ENCODE data around the gene NUMBL. TPM values are rescaled to one million over a fixed set of nuclear protein-coding genes. Genes with fewer than 3 reads are reported as not detected.

The NUMBL gene
- total and polyA plus RNA-seq, 4 donors = 1.1 to 4.6 (median 2.7) TPM

DNA sequence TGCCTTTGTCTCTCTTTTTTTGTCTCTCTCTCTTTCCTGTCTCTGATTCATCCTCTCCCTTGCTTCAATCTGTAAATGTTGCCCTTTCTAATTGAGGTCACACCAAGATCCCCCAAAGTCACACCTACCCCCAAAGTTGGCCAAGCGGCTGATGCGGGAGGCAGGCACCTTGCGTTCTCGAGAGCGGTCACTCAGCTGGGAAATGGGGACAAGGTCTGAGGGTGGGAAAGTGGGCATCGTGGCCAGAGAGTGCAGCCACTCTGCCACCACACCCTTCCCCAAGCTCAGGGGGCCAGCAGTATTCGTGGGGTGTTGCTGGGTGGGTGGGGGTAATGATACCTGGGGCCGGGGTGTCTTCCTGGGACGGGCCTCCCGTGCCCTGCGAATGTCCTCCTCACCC is 23.5 kb upstream of the NUMBL start:
- H3K27me3 ChIP-seq (ENCODE audit: control insufficient read depth in 4 of 4, insufficient read depth in 4 of 4, low read length in 3 of 4) = no peaks in the 10 kb centered on the region
- H3K9me3 ChIP-seq (ENCODE audit: control insufficient read depth in 4 of 4, low read length in 3 of 4) = no peaks in the 10 kb centered on the region
- H3K4me3 ChIP-seq (ENCODE audit: low read depth in 1 of 3, low read length in 3 of 3) = no peak overlapping the region
- WGBS = 89% methylated on average over 11 of the region's 11 CpGs
- H3K27ac ChIP-seq (ENCODE audit: low read depth in 1 of 2, low read length in 2 of 2) = no peak overlapping the region
- H3K36me3 ChIP-seq (ENCODE audit: control insufficient read depth in 4 of 4, insufficient read depth in 3 of 4, low read depth in 1 of 4, low read length in 3 of 4) = peaks cover 0 to 17% (median 10%) of the 10 kb centered on the region in 4 donors
- H3K9ac ChIP-seq (ENCODE audit: low read depth in 1 of 2, low read length in 2 of 2) = no peak overlapping the region
- DNase-seq (ENCODE audit: low spot score) = no peak
- TF ChIP-seq, protein P1, sequence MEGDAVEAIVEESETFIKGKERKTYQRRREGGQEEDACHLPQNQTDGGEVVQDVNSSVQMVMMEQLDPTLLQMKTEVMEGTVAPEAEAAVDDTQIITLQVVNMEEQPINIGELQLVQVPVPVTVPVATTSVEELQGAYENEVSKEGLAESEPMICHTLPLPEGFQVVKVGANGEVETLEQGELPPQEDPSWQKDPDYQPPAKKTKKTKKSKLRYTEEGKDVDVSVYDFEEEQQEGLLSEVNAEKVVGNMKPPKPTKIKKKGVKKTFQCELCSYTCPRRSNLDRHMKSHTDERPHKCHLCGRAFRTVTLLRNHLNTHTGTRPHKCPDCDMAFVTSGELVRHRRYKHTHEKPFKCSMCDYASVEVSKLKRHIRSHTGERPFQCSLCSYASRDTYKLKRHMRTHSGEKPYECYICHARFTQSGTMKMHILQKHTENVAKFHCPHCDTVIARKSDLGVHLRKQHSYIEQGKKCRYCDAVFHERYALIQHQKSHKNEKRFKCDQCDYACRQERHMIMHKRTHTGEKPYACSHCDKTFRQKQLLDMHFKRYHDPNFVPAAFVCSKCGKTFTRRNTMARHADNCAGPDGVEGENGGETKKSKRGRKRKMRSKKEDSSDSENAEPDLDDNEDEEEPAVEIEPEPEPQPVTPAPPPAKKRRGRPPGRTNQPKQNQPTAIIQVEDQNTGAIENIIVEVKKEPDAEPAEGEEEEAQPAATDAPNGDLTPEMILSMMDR (IDR thresholded peaks at IDR 0.05; ENCODE audit: low read depth, low read length, missing input control) = no peak
- no peak for TF ChIP-seq TAF1 (conservative IDR thresholded peaks at IDR 0.05)
- peaks cover 7 to 39% (median 28%) of the 10 kb centered on the region in 4 donors for H3K4me1 ChIP-seq (ENCODE audit: control insufficient read depth in 4 of 4, insufficient read depth in 4 of 4, low read length in 3 of 4)

DNA sequence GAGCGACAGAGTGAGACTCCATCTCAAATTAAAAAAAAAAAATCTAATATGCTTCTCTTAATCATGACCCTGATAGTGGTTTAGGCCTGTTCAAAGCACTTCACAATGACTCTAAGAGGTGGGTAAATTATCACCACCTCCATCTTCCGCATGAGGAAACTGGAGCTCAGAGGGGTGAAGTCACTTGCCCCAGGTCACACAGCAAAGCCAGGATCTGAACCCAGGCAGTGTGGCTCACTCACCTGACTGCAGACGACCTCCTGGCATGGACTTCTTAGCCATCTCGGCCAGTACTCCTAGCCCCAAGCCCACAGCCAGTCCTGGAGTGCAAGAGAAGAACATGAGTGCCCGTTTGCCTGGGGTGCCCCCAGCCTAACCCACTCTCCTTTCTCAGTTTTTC is 19.4 kb upstream of the NUMBL start:
- H3K4me3 ChIP-seq (ENCODE audit: low read depth in 1 of 3, low read length in 3 of 3) = no peak overlapping the region
- peaks cover 2 to 7% (median 5%) of the 10 kb centered on the region in 4 donors for H3K4me1 ChIP-seq (ENCODE audit: control insufficient read depth in 4 of 4, insufficient read depth in 4 of 4, low read length in 3 of 4)
- H3K27me3 ChIP-seq (ENCODE audit: control insufficient read depth in 4 of 4, insufficient read depth in 4 of 4, low read length in 3 of 4) = no peaks in the 10 kb centered on the region
- 97% methylated on average over 5 of the region's 5 CpGs for WGBS
- DNase-seq (ENCODE audit: low spot score) = no peak
- H3K27ac ChIP-seq (ENCODE audit: low read depth in 1 of 2, low read length in 2 of 2) = no peak overlapping the region
- no peaks in the 10 kb centered on the region for H3K9me3 ChIP-seq (ENCODE audit: control insufficient read depth in 4 of 4, low read length in 3 of 4)
- peaks cover 12 to 35% (median 23%) of the 10 kb centered on the region in 4 donors for H3K36me3 ChIP-seq (ENCODE audit: control insufficient read depth in 4 of 4, insufficient read depth in 3 of 4, low read depth in 1 of 4, low read length in 3 of 4)
- TF ChIP-seq, protein P2, sequence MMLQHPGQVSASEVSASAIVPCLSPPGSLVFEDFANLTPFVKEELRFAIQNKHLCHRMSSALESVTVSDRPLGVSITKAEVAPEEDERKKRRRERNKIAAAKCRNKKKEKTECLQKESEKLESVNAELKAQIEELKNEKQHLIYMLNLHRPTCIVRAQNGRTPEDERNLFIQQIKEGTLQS (IDR thresholded peaks at IDR 0.05) = no peak
- TF ChIP-seq RAD21 (IDR thresholded peaks at IDR 0.05) (no peak), JUND (IDR thresholded peaks at IDR 0.05) (no peak), HNF4A (conservative IDR thresholded peaks at IDR 0.05) (no peak), GABPA (IDR thresholded peaks at IDR 0.05 in 1 of 2, conservative IDR thresholded peaks at IDR 0.05 in 1 of 2) (no peak), FOXA1 (IDR thresholded peaks at IDR 0.05) (no peak), YY1 (IDR thresholded peaks at IDR 0.05) (no peak), NR2F2 (IDR thresholded peaks at IDR 0.05) (no peak), RXRA (IDR thresholded peaks at IDR 0.05) (no peak), SP1 (IDR thresholded peaks at IDR 0.05) (no peak), FOXA2 (IDR thresholded peaks at IDR 0.05) (no peak), HNF4G (IDR thresholded peaks at IDR 0.05) (no peak), TAF1 (conservative IDR thresholded peaks at IDR 0.05) (no peak), EGR1 (IDR thresholded peaks at IDR 0.05; ENCODE audit: low read depth in 2 of 2) (no peak)
- TF ChIP-seq, protein P3, sequence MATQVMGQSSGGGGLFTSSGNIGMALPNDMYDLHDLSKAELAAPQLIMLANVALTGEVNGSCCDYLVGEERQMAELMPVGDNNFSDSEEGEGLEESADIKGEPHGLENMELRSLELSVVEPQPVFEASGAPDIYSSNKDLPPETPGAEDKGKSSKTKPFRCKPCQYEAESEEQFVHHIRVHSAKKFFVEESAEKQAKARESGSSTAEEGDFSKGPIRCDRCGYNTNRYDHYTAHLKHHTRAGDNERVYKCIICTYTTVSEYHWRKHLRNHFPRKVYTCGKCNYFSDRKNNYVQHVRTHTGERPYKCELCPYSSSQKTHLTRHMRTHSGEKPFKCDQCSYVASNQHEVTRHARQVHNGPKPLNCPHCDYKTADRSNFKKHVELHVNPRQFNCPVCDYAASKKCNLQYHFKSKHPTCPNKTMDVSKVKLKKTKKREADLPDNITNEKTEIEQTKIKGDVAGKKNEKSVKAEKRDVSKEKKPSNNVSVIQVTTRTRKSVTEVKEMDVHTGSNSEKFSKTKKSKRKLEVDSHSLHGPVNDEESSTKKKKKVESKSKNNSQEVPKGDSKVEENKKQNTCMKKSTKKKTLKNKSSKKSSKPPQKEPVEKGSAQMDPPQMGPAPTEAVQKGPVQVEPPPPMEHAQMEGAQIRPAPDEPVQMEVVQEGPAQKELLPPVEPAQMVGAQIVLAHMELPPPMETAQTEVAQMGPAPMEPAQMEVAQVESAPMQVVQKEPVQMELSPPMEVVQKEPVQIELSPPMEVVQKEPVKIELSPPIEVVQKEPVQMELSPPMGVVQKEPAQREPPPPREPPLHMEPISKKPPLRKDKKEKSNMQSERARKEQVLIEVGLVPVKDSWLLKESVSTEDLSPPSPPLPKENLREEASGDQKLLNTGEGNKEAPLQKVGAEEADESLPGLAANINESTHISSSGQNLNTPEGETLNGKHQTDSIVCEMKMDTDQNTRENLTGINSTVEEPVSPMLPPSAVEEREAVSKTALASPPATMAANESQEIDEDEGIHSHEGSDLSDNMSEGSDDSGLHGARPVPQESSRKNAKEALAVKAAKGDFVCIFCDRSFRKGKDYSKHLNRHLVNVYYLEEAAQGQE (IDR thresholded peaks at IDR 0.05) = no peak
- TF ChIP-seq, protein P4, sequence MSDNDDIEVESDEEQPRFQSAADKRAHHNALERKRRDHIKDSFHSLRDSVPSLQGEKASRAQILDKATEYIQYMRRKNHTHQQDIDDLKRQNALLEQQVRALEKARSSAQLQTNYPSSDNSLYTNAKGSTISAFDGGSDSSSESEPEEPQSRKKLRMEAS (IDR thresholded peaks at IDR 0.05) = no peak
- TF ChIP-seq, protein P5, sequence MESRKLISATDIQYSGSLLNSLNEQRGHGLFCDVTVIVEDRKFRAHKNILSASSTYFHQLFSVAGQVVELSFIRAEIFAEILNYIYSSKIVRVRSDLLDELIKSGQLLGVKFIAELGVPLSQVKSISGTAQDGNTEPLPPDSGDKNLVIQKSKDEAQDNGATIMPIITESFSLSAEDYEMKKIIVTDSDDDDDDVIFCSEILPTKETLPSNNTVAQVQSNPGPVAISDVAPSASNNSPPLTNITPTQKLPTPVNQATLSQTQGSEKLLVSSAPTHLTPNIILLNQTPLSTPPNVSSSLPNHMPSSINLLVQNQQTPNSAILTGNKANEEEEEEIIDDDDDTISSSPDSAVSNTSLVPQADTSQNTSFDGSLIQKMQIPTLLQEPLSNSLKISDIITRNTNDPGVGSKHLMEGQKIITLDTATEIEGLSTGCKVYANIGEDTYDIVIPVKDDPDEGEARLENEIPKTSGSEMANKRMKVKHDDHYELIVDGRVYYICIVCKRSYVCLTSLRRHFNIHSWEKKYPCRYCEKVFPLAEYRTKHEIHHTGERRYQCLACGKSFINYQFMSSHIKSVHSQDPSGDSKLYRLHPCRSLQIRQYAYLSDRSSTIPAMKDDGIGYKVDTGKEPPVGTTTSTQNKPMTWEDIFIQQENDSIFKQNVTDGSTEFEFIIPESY (IDR thresholded peaks at IDR 0.05) = no peak
- TF ChIP-seq, protein P1 (IDR thresholded peaks at IDR 0.05; ENCODE audit: low read depth, low read length, missing input control) = no peak
- H3K9ac ChIP-seq (ENCODE audit: low read depth in 1 of 2, low read length in 2 of 2) = no peak overlapping the region

All from liver (tissue), 9 donors.